NCI-H1930 (cell line): Measurements from ENCODE around the gene PPP1R12C.
"Not testable (repeated sequence)": the region's sequence is repeated elsewhere in the genome, so short reads cannot be mapped to it uniquely, and the experiment has no call there.

Experiments used
- DNase-seq, 2 experiments: peaks; one replicate each; lab custom pipeline; 2025; lab: John Stamatoyannopoulos, UW

Gene PPP1R12C

DNA sequence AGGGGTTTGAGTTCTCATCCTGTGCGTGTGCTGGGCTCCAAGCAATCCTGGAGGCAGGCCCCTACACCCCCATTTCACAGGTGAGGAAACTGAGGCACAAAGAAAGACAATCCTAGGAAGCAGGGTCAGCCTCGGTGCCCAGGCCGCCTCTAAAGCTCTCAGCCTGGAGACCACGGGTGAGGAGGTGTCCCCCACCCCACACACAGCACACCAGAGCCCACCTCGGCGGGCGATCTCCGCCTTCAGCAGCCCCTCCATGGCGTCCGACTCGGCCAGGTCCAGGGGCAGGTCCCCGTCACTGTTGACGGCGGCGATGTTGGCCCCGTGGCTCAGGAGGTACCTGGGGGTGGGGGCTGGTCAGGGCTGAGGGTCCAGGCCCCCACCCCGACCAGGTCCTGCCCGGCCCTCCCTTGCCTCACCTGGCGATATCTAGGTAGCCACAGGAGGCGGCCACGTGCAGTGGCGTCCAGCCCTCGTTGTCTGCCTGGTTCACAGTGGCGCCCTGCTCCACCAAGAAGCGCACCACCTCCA is 5.1 kb downstream of the PPP1R12C start:
- DNase-seq = no peak

DNA sequence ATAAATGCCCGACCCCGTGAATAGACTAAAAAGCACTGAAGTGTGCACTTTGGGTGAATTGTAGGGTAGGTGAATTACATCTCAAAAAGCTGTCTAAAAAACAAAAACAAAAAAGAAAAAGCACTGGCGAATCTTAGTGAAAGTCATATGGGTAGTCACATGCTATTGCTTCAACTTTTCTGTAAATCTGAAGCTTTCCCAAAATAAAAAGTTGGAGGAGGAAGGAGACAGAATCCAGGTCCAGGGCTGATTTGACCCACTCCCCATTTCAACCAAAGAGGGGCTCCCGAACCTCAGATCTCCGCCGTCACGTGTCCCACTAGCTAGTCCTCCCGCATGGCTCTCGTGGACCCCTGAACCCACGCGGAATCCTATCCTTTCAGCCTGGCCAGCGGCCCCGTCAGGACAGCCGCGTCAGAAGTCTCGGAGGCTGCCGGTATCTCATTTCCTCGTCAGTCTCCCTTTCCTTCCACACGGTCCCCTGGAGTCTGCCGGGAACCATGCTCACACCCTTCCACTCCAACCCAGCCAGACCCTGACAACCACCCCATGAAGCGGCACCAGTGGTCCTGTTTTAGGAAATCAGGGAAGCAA is 6.1 kb downstream of the PPP1R12C start:
- DNase-seq = no peak

DNA sequence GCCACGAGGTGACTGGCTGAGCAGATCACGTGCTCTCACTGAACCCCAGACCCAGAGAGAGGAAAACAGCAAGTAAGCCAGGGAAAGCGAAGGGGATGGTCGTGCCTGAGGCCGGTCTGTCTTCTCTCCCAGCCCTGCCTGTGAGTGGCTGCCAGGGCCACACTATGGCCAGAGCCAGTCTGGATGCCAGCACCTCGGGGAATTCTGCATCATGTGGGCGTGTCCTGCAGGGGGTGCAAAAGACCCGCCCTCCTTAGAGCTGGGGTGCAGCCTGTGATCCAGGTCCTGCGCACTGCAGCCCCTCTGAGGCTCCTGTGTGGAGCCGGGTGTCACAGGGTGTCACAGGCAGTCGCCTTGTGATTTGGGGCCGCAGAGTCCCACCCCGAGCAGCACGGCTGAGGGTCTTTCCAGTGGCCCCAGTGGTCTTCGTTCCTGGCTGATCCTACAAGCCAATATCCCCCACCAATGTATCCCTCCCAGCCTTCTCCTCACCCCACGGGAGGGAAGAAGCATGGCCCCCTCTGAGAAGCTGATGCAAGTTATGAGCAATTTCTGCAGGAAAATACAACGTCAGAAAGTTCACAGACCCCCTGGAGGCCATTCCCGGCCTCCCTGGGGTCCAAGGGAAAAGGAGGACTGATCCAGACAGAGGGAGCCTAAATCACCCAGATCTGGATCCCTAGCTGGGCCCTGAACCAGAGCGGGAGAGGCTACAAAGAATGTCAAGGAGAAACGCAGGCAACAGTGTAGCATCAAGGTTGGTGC is 7.7 kb downstream of the PPP1R12C start:
- no peak for DNase-seq

DNA sequence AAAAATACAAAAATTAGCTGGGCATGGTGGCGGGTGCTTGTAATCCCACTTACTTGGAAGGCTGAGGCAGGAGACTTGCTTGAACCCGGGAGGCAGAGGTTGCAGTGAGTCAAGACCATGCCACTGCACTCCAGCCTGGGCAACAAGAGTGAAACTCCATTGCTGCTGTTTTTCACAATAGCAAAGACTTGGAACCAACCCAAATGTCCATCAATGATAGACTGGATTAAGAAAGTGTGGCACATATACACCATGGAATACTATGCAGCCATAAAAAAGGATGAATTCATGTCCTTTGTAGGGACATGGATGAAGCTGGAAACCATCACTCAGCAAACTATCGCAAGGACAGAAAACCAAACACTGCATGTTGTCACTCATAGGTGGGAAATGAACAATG is 10.2 kb downstream of the PPP1R12C start:
- DNase-seq = not testable (repeated sequence)

DNA sequence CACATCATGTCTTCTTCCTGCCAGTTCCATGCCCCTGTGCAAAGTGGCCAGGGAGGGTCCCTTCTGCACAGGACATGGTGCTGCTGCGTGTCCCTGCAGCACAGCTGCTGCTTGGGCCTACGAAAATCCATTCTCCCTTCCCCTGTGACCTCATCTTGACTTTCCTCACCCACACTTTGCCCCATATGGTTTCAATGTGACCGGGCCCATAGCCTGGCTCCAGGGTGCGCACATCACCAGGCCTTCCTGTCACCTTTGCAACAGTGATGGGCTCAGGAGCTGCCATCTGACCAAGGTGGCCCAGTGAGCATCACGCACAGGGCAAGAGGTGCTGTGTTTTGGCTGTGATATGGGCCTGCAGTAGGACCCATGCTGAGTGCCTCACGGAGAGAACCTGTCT is 10.8 kb downstream of the PPP1R12C start:
- DNase-seq = no peak

DNA sequence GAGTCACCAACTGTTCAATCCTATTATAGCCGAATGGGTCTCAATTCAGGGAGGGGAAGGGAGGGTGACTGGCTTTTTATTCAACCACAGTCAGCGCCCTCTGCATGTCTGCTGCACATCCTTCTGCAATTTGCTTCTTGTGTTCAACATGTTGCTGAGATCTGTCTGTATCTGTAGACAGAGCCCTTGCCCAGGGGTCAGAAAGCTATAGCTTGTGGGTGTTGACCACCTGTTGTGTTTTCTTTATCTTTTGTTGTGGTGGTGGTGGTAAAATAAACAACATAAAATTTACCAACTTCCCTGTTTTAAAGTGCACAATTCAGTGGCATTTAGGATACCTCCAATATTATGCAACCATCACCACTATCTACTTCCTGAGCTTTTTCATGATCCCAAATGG is 12.2 kb downstream of the PPP1R12C start:
- no peak for DNase-seq

DNA sequence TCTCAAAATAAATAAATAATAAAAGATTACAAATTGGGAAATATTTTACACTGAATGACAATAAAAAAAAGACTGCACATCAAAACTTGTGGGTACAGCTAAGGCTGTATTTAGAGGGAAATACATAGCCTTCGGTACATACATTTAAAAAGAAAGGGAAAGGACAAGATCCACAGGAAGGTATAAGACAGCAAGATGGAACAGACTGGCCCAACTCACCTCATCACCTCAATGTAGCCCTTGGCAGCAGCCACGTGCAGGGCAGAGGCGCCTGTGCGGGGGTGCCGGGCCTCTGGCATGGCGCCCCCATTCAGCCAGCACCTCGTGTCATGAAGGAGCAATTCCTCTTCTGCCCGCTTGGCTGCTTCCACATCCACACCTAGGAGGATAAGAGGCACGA is 14.2 kb downstream of the PPP1R12C start:
- DNase-seq = no peak

DNA sequence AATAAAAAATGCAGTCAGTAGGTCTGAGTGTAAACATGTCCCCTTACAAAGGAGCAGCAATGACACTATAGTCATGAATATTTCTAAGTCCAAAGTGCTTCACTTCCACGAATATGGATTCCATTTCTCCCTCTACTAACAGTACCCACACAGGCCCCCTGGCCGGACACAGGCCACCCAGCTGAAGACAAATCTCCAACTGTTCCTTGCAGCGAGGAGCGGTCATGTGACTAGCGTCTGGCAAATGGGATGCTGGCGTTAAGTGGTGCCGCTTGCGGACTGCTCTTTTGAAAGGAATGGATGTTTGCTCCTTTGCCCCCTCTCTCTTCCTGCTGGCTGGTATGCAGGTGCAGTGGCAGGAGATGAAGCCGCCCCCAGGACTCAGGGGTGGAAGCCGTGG is 16.2 kb downstream of the PPP1R12C start:
- no peak for DNase-seq

DNA sequence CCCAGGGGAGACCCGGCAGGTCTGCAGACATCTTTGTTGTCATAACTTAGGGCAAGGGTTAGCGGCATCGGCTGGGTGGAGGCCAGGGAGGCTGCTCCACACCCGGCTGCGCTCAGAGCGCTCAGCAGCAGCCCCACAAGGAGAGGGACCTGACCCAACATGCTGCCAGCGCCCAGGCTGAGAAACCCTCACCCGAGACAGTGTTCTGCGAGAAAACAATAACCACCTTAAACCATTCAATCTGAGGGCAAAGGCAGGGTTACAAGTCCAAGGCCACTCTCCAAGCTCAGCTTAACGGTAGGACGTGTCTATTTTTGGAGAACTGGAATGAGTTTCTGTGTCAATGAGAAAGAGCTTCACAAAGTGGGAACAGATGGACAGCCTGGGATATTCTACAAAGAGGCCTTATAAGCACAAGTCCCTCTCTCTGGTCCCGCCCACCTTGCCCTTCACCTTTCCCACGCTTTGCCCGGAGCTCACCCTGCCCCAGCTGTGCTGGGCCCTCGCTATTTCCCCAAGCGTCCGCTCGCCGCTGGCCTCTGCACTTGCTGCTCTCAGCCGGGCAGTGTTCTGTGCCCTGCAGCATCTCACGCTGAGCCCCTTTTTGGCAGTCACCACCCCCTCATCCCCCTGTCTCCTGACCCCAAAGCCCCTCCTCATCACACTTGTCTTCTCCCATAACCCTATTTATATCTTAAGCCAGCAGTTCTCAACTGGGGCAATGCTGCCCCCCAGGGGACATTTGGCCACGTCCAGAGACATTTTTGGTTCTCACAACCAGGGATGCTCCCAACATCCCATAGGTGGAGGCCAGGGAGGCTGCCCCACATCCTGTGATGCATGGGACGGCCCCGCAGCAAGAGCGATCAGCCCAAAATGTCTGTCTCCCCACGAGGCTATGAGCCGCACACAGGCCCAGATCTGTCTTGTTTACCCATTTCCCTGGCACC is 17.6 kb downstream of the PPP1R12C start:
- no peak for DNase-seq

DNA sequence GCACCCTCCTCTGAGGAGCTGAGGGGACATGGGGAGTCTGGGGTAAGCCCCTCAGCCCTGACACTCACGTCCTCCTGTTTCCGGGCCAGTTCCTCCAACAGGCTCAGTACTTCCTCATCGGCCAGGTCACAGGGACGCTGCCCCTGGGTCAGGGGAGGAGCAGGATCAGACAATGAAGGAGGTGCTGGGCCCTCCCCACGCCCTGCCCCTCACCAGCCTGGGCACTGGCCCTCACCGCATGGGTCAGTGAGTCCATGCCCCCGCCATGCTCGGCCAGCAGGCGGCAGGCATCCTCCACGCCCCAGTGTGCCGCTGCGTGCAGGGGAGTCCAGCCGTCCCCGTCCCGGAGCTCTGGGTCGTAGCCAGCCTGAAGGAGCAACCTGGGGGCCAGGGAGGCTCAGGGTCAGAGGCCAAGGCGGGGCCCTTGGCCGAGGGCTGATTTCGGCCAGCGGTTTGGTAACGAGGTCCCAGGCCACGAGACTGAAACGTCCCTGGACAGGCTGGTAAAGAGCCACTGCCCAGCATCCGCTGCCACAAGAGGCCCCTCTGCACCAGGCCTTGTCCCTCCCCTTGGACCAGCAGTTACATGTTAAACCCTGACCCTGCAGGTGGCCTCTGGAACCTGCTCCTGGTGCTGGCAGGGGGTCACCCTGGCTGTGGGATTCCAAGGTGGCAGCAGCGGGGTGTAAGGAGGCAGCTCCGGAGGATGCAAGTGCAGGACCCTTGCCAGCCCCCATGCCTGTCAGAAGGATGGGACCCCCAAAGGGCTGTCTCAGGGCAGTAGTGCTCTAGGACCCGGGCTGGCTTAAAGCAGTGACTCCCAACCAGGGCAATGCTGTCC is 18.5 kb downstream of the PPP1R12C start:
- no peak for DNase-seq

DNA sequence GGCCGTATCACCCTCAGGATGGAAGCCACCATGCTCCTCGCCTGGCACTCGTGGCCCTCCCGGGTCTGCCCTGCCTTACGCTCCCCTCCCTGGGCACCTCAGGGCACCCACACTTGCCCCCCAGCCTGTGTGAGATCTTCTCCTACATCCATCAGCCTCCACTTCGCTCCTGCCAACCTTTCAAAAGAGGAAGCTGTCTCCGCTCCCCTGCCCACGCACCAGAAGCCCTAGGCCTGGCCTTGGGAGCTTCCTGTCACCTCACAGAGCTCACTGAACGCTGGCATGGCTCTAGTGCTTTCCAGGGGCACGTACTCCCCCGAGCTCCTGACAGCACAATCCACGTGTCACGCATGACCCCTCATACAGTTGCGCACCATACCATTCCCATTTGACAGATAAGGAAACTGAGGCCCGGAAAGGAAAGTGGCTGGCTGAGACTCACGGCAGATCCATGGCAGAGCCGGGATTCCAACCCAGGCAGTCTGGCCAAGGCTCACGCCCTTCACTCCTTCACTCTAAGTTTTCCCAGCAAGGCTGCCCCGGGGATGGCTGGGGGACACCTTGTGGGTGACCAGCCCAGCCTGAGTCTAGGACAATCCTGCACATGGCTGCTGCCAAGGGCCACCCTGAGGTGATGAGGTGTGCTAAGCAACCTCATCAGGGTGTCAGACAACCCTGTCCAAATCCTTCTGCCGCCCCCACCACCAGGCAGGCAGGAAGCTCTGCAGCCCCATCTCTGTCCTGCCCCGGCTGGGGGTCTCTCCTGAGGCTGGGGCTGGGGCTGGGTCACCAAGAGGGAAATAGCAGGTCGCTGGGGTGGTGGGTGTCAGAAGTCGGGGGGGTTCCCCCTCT is 19.3 kb downstream of the PPP1R12C start:
- no peak for DNase-seq

DNA sequence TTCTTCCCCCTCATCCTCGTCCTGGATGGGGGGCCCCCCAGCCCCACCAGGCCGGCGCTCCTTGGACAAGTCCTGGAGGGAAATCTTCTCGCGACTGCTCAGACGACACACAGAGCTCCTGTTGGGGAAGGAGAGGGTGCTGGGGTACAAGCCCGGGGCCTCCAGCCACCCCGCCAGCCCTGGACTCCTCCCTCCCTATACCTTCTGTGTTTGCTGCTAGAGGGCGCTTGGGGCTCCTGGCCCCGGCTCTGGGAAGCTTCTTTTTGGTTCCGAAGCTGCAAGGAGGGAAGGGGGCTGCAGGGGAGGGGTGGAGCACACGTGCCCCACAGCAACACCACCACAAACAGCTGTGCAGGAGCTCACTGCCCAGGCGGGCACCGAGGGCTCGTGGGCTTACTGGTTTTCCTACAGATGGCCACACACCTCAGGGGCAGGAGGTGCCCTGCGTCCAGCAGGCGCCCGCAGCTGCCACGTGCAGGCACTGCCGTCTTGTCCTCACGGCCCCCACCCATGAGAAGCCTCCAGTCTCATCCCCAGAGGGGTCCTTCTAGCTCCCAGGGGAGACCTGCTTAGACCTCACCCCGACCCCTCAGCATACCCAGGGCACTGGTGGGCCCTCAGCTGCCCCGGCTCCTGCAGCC is 21.3 kb downstream of the PPP1R12C start:
- no peak for DNase-seq

DNA sequence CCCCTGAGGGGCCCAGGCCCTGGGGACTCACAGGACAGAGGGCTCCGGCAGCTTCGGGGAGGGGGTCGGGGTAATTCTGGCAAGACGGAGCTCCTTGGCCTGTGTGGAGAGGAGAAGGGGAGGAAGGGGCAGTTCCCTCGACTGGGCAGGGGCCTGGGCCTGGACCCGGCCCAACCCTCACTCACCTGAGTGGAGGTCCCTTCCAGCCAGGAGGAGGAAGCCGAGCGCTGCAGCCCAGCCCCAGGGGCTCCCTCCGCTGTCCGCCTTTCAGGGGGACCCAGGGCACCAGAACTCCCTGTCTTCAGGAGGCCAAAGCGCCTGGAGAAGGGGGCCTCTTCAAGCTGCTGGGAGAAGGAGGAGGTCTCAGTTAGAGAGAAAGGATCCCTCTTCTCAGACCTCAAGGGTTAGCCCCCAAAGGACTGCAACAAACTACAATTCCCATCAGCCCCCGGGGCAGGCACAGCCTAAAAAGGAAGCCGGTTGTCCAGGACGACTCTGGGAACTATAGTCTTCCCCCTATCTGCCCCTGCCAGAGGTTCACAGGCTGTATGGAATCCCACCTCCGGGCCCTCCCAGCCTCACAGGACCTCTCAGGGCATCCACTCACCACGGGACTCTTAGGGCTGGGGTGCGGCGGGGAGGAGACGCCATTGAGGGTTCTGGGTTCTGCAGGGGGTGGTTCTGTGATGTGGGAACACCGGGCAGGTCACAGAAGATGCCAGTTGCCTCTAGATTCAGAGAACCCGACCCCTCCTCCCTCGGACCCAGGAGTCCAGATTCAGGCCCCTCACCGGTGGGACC is 22.0 kb downstream of the PPP1R12C start:
- DNase-seq = no peak

DNA sequence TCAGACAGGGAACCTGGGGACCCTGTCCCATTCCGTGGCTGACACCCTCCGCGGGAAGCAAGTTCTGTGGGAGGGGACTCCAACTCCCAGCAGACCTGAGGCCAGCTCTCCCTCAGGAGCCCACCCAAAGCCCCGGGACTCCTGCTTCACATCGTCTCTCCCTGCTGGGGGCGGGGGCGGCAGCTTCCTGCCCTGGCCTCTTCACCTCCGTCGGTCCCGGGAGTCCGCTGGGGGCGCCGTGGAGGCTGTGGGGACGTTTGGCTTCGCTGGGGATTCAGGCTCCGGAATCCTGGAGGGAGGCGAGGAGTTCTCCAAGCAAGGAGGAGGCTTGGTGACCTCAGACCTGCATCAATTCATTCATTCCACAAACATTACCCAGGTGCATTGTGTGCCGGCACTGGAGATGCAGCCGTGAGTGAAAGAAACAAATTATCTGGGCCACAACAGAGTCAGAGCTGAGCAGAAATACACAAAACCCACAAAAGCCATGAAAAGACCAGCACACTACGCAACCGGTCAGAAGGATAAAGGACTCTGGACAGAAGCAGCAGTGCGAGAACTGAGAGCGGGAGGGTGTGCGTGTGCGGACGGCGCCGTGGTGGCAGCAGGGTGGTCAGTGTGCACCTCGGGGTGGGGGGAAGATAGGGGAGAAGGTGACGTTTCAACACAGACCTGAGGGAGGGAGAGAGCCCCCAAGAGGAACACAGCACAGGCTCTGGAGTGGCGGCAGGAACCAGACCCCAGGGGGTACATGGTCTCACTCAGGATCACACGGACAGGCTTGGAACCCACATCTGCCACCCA is 22.8 kb downstream of the PPP1R12C start:
- DNase-seq = no peak

DNA sequence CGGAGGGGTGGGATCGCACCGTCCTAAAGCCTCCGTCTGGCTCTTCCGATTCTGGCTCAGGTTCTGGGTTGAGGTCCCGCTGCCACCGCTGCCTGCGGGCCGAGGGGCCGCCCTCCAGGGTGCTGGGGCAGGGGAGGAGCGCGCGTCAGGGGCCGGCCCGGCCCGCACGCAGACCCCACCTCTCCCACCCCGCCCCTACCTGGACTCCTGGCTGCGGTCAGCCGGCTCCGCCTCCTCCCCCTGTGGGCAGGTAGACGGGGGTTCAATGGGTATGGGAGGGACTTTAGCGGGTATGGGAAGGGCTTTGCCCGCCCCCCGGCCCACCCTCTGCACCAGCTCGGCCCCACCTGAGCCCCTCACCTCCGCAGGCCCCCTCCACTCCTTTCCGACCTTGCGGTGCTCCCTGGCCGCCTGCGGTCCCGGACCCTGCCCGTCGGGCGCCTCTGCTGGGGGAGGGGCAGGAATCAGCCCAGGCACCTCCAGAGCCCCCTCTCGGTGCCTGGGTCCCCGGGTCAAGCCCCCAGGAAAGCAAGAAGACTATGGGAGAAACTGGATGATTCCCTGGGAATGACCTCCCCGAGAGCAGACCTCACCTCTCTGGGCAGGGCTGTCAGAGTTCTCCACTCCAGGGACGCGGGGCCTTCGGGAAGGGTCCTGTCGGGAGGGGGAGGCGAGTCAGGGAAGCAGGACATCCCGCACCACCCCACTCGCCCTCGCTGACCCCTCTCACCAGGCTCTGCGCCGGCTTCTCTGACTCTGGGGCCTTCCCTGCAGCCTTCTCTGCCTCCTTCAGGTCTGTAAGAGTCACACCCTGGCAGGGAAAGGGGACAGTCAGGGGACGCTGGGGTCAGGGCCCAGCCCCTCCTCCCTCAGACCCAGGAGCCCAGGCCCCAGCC is 24.8 kb downstream of the PPP1R12C start:
- DNase-seq = no peak

DNA sequence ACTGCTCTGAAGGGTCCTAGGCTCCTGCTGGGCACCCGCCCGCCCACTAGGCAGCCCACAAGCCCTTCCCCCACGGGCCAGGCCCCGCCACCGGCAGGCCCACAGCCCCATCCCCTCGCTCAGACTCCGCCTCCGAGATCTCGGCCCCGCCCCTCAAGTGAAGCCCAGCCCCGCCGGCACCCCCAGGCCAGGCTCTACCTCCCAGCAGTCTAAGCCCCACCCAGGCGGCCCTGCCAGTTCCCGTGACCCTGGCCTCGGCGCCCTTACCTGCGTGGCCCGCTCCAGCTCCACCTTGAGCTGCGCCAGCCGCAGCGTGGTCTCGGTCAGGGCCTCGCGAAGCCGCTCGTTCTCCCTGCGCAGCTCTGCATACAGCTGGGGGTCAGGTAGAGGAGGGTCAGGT is 25.5 kb downstream of the PPP1R12C start:
- DNase-seq = no peak

DNA sequence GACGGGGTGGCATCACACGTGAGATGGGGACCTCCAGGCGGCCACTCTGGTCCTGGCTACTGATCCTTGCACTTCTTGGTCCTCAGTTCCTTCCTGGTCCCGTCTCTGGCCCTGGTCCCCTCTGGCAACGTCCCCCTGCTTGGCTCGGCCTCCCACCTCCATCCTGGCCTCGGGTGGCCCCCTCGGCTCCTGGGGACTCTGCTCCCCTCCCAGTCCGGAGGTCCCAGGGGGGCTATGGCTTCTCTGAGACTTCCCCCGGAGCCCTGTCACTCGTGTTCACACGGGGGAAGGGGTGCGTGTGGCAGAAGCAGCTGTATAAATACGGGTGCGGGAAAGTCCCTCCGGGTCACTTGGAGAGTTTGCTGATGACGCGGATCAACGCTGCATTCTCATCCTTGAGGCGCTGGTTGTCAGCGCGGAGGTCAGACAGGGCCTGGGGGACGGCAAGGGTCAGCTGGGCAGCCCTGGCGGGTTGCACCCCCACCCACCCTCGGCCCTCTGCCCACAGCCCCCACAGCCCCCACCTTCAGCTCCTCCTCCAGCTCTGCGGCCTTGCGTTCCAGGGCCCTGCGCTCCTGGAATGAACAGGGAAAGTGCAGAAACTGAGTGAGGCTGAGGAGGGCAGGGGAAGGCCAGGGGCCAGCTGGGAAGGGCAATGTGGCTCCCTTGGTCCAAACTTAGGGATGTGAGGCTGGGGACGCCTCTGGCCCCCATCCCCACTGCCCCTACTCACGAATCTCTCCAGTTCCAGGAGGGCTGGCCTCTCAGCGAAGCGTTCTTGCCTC is 26.1 kb downstream of the PPP1R12C start:
- no peak for DNase-seq
